GM06990 (cell line): ENCODE results near the gene NOB1.
"Not testable (repeated sequence)": the region's sequence is repeated elsewhere in the genome, so short reads cannot be mapped to it uniquely, and the experiment has no call there.

Experiments used
- DNase-seq: peaks from one replicate; pipeline ENCODE4 v3.0.0-alpha.2; 2011; ENCODE audit not compliant: insufficient read length; ENCODE audit errors: extremely low read depth
- H3K27me3 ChIP-seq: replicated peaks from 2 replicates; pipeline ENCODE4 v1.6.0; 2011; ENCODE audit warnings: low read length; ENCODE audit not compliant: control insufficient read depth, insufficient read depth
- H3K36me3 ChIP-seq: 2 replicates; pipeline ENCODE4 v1.5.1; 2011; ENCODE audit warnings: low read length; ENCODE audit not compliant: control insufficient read depth, insufficient read depth
- H3K4me3 ChIP-seq: replicated peaks from 2 replicates; pipeline ENCODE4 v1.5.1; 2011; ENCODE audit warnings: low read depth, mild to moderate bottlenecking, control low read depth, low read length
- CTCF ChIP-seq: IDR thresholded peaks from 2 replicates; pipeline ENCODE4 v1.5.1; 2011; ENCODE audit warnings: low read length, control low read depth, mild to moderate bottlenecking, inconsistent platforms; ENCODE audit not compliant: insufficient read depth, poor library complexity, severe bottlenecking

NOB1 gene

GRCh38 chr16:69767459-69768229 is 12.9 kb upstream of the NOB1 start:
- TF ChIP-seq CTCF: no peak
- no peaks in the 10 kb centered on the region; the same call in 1 of the 2 replicates for H3K36me3 ChIP-seq
- no peak for DNase-seq
- no peaks in the 10 kb centered on the region for H3K27me3 ChIP-seq
- no peak overlapping the region for H3K4me3 ChIP-seq

- no peaks in the 10 kb centered on the region for H3K27me3 ChIP-seq
- no peak for TF ChIP-seq CTCF
- no peak for DNase-seq
- H3K4me3 ChIP-seq: no peak overlapping the region; the same call in 1 of the 2 replicates
- H3K36me3 ChIP-seq: no peaks in the 10 kb centered on the region; the same call in 1 of the 2 replicates
Observed at GRCh38 chr16:69763599-69763942, 8.8 kb upstream of the NOB1 start.

- no peak for TF ChIP-seq CTCF
- H3K4me3 ChIP-seq: peak overlapping the region; percentile 99
- DNase-seq: no peak
- no peaks in the 10 kb centered on the region; the same call in 1 of the 2 replicates for H3K36me3 ChIP-seq
- no peaks in the 10 kb centered on the region for H3K27me3 ChIP-seq
Observed at GRCh38 chr16:69762814-69763598, 8.3 kb upstream of the NOB1 start.

GRCh38 chr16:69761983-69762813 is 7.5 kb upstream of the NOB1 start, which contains the start of gene WWP2:
TSS of gene WWP2 (plus strand) at chr16:69762332. CDS start at chr16:69787011, 24,679 bp downstream.
- peak; percentile 90 for DNase-seq
- H3K36me3 ChIP-seq: no peaks in the 10 kb centered on the region; the same call in 1 of the 2 replicates
- no peak for TF ChIP-seq CTCF

GRCh38 chr16:69757375-69757774 is 2.6 kb upstream of the NOB1 start:
- not testable (repeated sequence) for H3K36me3 ChIP-seq, H3K4me3 ChIP-seq, DNase-seq, H3K27me3 ChIP-seq

More at GRCh38 chr16:69761983-69762813, 7.5 kb upstream of the NOB1 start, which contains the start of gene WWP2:
- H3K27me3 ChIP-seq: no peaks in the 10 kb centered on the region
- peak within 1 kb of the TSS; percentile 99 for H3K4me3 ChIP-seq
